HG03045 (cell line): Measurements from ENCODE around the gene FAM184B.

Experiments
- ATAC-seq: cut with Tn5 transposase; IDR thresholded peaks from one replicate; pipeline ENCODE4 v1.9.1; 2021; ENCODE audit warnings: mild to moderate bottlenecking, moderate library complexity; ENCODE audit not compliant: unreplicated experiment

FAM184B gene

DNA sequence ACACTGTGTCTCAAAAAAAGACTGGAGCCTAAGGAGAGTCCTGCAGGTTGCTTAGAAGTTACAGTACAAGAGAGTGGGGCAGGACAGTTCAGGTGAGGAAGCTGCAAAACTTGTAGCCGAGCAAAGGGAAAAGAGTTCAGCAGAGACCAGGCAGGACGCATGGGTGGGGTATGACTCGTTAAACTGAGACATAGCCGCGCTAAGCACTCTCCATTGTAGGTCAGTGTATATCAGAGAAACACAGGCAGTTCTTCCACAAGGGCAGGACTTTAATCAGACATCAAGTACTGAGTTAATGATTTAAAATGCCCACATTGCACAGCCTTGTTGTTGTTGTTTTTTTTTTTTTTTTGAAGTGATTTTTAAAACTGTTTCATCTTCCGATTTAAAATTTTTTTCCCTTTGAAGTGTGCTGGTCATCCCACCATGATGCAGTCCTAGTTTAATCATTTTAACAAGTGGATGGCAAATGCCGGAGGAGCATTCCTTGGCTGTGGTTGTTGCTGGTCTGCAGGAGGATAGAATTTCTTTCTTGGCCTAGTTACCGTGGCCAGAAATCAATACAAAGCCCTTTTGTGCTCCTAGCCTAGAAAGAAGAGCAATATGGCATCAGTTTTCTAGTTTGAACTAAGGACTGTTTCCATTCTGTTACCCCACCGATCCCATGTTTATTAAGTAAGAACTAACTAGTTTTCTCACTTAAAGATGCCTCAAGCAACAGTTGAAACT lies 194.2 kb downstream of the FAM184B start:
- no peak for ATAC-seq

DNA sequence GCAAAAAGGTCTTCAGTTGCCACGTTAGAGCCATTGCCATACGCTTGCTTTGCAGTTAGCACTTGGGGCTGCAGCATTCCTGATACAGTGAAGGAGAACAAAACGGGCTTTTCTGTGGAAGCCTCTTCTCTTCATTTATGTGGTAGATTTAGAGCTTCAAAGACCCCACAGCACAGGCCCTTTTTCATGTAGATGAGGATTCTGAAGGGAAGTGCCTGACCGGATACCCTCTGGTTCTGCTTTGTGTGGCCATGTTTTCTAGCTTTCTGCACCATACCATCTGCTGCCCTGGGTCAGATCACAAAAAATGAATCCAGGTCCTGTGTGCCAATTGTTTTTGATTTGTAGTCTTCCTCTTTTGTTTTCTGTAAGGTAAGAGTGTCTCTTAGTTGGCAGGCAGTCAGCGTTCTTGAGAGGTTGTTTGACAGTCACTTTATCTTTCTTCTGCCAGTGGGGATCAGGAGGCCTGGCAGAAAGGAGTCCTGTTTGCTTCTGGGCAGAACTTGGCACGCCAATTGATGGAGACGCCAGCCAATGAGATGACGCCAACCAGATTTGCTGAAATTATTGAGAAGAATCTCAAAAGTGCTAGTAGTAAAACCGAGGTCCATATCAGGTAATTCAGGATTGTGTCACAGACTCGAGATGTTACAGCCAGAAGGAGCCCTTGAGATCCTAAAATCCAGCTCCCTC lies 196.8 kb downstream of the FAM184B start:
- no peak for ATAC-seq

DNA sequence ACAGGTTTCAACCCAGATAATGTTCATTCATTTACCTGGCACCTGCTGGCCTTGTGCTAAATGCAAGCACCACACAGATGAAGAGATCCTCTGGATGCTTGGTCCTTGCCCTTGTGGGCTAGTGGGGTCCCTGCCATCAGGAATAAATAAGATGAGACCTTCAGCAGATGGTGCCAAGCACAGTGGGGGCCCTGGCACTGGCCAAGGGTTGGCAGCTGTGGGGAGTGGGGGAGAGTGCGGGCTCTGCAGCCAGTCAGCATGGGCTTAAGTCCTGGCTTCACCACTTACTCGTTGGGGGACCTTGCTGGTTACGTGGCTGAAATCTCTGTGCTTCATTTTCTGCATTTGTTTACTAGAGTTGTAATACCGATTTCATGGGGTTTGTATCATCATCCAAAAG lies 197.5 kb downstream of the FAM184B start:
- ATAC-seq = no peak

DNA sequence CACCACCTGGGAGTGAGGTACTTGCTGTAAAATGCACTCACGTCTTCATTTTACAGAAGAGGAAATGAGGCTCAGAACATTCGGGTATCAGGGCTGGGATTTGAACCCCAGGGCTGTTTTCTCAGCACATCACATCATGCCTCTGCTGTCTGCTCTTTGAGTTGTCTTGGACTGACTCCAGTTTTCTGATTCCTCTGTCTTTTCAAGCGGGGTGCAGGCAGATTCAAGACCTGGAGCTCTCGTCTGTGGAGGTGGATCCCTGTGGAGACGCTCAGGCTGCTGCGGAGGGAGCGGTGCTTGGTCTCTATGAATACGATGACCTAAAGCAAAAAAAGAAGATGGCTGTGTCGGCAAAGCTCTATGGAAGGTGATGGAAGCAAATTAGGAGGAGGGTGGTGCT lies 198.1 kb downstream of the FAM184B start:
- no peak for ATAC-seq

DNA sequence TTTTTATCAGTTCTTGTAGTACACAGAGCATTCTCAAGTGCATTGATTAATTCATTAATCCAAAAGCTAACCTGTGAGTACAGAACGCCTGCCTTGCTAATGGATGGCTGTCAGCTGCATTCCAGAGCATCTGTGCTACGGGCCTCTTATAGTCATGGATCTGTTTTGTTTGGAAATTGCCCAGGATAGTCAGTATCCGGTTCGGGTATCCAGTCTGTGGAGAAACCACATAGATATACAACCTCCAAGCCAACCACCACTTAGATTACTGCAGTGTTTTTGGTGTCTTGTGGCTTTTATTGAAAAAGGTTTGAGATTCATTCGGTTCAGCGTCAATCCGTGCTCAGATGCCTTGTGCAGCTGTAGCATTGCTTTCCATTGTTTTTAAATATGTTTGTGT lies 200.5 kb downstream of the FAM184B start:
- ATAC-seq = no peak
